Activated CD8-positive, alpha-beta T cell treated with anti-CD3 and anti-CD28 coated beads, Interleukin-2, amount 10 ng/mL, durations not matched to agents 7 days and 5 days (primary cell): ENCODE results near the gene DMD. TPM values are rescaled to one million over a fixed set of nuclear protein-coding genes. Genes with fewer than 3 reads are reported as not detected.

Experiments
- ATAC-seq: fragments of 150-1000 bp; cut with Tn5 transposase; one replicate; pipeline ENCODE4 v1.10.0; 2021; ENCODE audit warnings: moderate library complexity
- CTCF ChIA-PET: fragments of 350-600 bp; sonication (Branson Sonifier 250); formaldehyde crosslinking; loops from one replicate; lab custom pipeline; 2021; ENCODE audit warnings: antibody characterized with exemption; lab: Charles Lee
- POLR2A ChIA-PET: fragments of 350-600 bp; sonication (Branson Sonifier 250); formaldehyde crosslinking; loops from one replicate; lab custom pipeline; 2021; ENCODE audit warnings: antibody characterized with exemption; lab: Charles Lee
- DNase-seq: peaks from one replicate; pipeline ENCODE4 v3.0.0-alpha.2; 2020
- H3K27ac Mint-ChIP-seq: one replicate; pipeline ENCODE4 v1.8.0; 2021; ENCODE audit warnings: mild to moderate bottlenecking, mixed read lengths
- H3K27me3 Mint-ChIP-seq: one replicate; pipeline ENCODE4 v1.8.0; 2021; ENCODE audit warnings: low read depth, mixed read lengths
- H3K36me3 Mint-ChIP-seq: one replicate; pipeline ENCODE4 v1.8.0; 2021; ENCODE audit warnings: low read depth, mixed read lengths
- H3K4me1 Mint-ChIP-seq: one replicate; pipeline ENCODE4 v1.8.0; 2021; ENCODE audit warnings: low read depth, mixed read lengths
- H3K4me3 Mint-ChIP-seq: one replicate; pipeline ENCODE4 v1.8.0; 2021; ENCODE audit warnings: mild to moderate bottlenecking, mixed read lengths
- H3K9me3 Mint-ChIP-seq: one replicate; pipeline ENCODE4 v1.8.0; 2022; ENCODE audit warnings: mixed read lengths; ENCODE audit not compliant: insufficient read depth
- total RNA-seq, 2 experiments: library from RNA; stranded (reverse); gene quantifications; one replicate each; pipeline ENCODE4 v1.2.3, GENCODE V29; 2021

DMD gene
- total RNA-seq, 2 experiments from 2014 or later, result not detected

GRCh38 chrX:31545726-31546125 is 1665.6 kb downstream of the DMD start:
- POLR2A ChIA-PET, result no interaction called here
- H3K27me3 Mint-ChIP-seq, result no peaks in the 10 kb centered on the region
- CTCF ChIA-PET, result no interaction called here
- H3K9me3 Mint-ChIP-seq, result no peaks in the 10 kb centered on the region
- no peak overlapping the region for H3K4me3 Mint-ChIP-seq
- H3K36me3 Mint-ChIP-seq, result no peaks in the 10 kb centered on the region
- no peak for ATAC-seq
- no peak for DNase-seq
- no peaks in the 10 kb centered on the region for H3K4me1 Mint-ChIP-seq
- H3K27ac Mint-ChIP-seq, result no peak overlapping the region

- H3K36me3 Mint-ChIP-seq, result no peaks in the 10 kb centered on the region
- ChIA-PET POLR2A (no interaction called here), CTCF (no interaction called here)
- ATAC-seq (no peak), DNase-seq (no peak)
- H3K4me1 Mint-ChIP-seq, result no peaks in the 10 kb centered on the region
- no peak overlapping the region for H3K4me3 Mint-ChIP-seq
- no peaks in the 10 kb centered on the region for H3K27me3 Mint-ChIP-seq
- no peaks in the 10 kb centered on the region for H3K9me3 Mint-ChIP-seq
- no peak overlapping the region for H3K27ac Mint-ChIP-seq
Measured at GRCh38 chrX:31545191-31545590, 1666.2 kb downstream of the DMD start.

GRCh38 chrX:31543634-31544033 is 1667.7 kb downstream of the DMD start:
- ATAC-seq, result no peak
- CTCF ChIA-PET, result no interaction called here
- Mint-ChIP-seq H3K27ac (no peak overlapping the region), H3K9me3 (no peaks in the 10 kb centered on the region), H3K36me3 (no peaks in the 10 kb centered on the region), H3K4me3 (no peak overlapping the region), H3K27me3 (no peaks in the 10 kb centered on the region), H3K4me1 (no peaks in the 10 kb centered on the region)
- no peak for DNase-seq
- POLR2A ChIA-PET, result no interaction called here

GRCh38 chrX:31542566-31542965 is 1668.8 kb downstream of the DMD start:
- POLR2A ChIA-PET, result no interaction called here
- no peaks in the 10 kb centered on the region for H3K9me3 Mint-ChIP-seq
- H3K36me3 Mint-ChIP-seq, result no peaks in the 10 kb centered on the region
- no peak for ATAC-seq
- H3K4me1 Mint-ChIP-seq, result no peaks in the 10 kb centered on the region
- H3K27me3 Mint-ChIP-seq, result no peaks in the 10 kb centered on the region
- H3K4me3 Mint-ChIP-seq, result no peak overlapping the region
- CTCF ChIA-PET, result no interaction called here
- no peak for DNase-seq
- no peak overlapping the region for H3K27ac Mint-ChIP-seq

GRCh38 chrX:31540313-31540712 is 1671.0 kb downstream of the DMD start:
- Mint-ChIP-seq H3K27me3 (no peaks in the 10 kb centered on the region), H3K27ac (no peak overlapping the region), H3K36me3 (no peaks in the 10 kb centered on the region), H3K4me1 (no peaks in the 10 kb centered on the region), H3K9me3 (no peaks in the 10 kb centered on the region), H3K4me3 (no peak overlapping the region)
- ChIA-PET CTCF (no interaction called here), POLR2A (no interaction called here)
- DNase-seq, result no peak
- no peak for ATAC-seq

GRCh38 chrX:31527455-31528126 is 1683.8 kb downstream of the DMD start:
- Mint-ChIP-seq H3K4me3 (no peak overlapping the region), H3K27ac (no peak overlapping the region), H3K9me3 (no peaks in the 10 kb centered on the region), H3K4me1 (no peaks in the 10 kb centered on the region), H3K36me3 (no peaks in the 10 kb centered on the region), H3K27me3 (no peaks in the 10 kb centered on the region)
- ChIA-PET POLR2A (no interaction called here), CTCF (no interaction called here)
- DNase-seq (no peak), ATAC-seq (no peak)

GRCh38 chrX:31523884-31524536 is 1687.3 kb downstream of the DMD start:
- DNase-seq (no peak), ATAC-seq (no peak)
- CTCF ChIA-PET, result no interaction called here
- no peaks in the 10 kb centered on the region for H3K4me1 Mint-ChIP-seq
- H3K9me3 Mint-ChIP-seq, result no peaks in the 10 kb centered on the region
- no peaks in the 10 kb centered on the region for H3K27me3 Mint-ChIP-seq
- no peak overlapping the region for H3K4me3 Mint-ChIP-seq
- H3K27ac Mint-ChIP-seq, result no peak overlapping the region
- POLR2A ChIA-PET, result no interaction called here
- no peaks in the 10 kb centered on the region for H3K36me3 Mint-ChIP-seq

GRCh38 chrX:31522760-31523159 is 1688.6 kb downstream of the DMD start:
- no peak overlapping the region for H3K27ac Mint-ChIP-seq
- no peak overlapping the region for H3K4me3 Mint-ChIP-seq
- H3K9me3 Mint-ChIP-seq, result no peaks in the 10 kb centered on the region
- no peaks in the 10 kb centered on the region for H3K27me3 Mint-ChIP-seq
- no peaks in the 10 kb centered on the region for H3K36me3 Mint-ChIP-seq
- ChIA-PET POLR2A (no interaction called here), CTCF (no interaction called here)
- ATAC-seq (no peak), DNase-seq (no peak)
- H3K4me1 Mint-ChIP-seq, result no peaks in the 10 kb centered on the region

GRCh38 chrX:31521941-31522340 is 1689.4 kb downstream of the DMD start:
- no peaks in the 10 kb centered on the region for H3K4me1 Mint-ChIP-seq
- no peaks in the 10 kb centered on the region for H3K27me3 Mint-ChIP-seq
- ATAC-seq (no peak), DNase-seq (no peak)
- H3K4me3 Mint-ChIP-seq, result no peak overlapping the region
- CTCF ChIA-PET, result no interaction called here
- H3K36me3 Mint-ChIP-seq, result no peaks in the 10 kb centered on the region
- H3K27ac Mint-ChIP-seq, result no peak overlapping the region
- POLR2A ChIA-PET, result no interaction called here
- no peaks in the 10 kb centered on the region for H3K9me3 Mint-ChIP-seq

GRCh38 chrX:31516527-31516926 is 1694.8 kb downstream of the DMD start:
- Mint-ChIP-seq H3K27ac (no peak overlapping the region), H3K9me3 (no peaks in the 10 kb centered on the region), H3K36me3 (no peaks in the 10 kb centered on the region), H3K27me3 (no peaks in the 10 kb centered on the region), H3K4me1 (no peaks in the 10 kb centered on the region), H3K4me3 (no peak overlapping the region)
- ChIA-PET POLR2A (no interaction called here), CTCF (no interaction called here)
- no peak for DNase-seq
- ATAC-seq, result no peak

GRCh38 chrX:31508338-31508737 is 1703.0 kb downstream of the DMD start:
- Mint-ChIP-seq H3K4me3 (no peak overlapping the region), H3K9me3 (no peaks in the 10 kb centered on the region), H3K4me1 (no peaks in the 10 kb centered on the region), H3K27me3 (no peaks in the 10 kb centered on the region), H3K27ac (no peak overlapping the region), H3K36me3 (no peaks in the 10 kb centered on the region)
- CTCF ChIA-PET, result no interaction called here
- DNase-seq, result no peak
- POLR2A ChIA-PET, result no interaction called here
- no peak for ATAC-seq

- ChIA-PET POLR2A (no interaction called here), CTCF (no interaction called here)
- no peak overlapping the region for H3K4me3 Mint-ChIP-seq
- no peak overlapping the region for H3K27ac Mint-ChIP-seq
- ATAC-seq (no peak), DNase-seq (no peak)
- no peaks in the 10 kb centered on the region for H3K9me3 Mint-ChIP-seq
- H3K36me3 Mint-ChIP-seq, result no peaks in the 10 kb centered on the region
- H3K27me3 Mint-ChIP-seq, result no peaks in the 10 kb centered on the region
- H3K4me1 Mint-ChIP-seq, result no peaks in the 10 kb centered on the region
Measured at GRCh38 chrX:31506928-31507327, 1704.4 kb downstream of the DMD start.

- no peak for DNase-seq
- Mint-ChIP-seq H3K36me3 (no peaks in the 10 kb centered on the region), H3K27me3 (no peaks in the 10 kb centered on the region), H3K9me3 (no peaks in the 10 kb centered on the region), H3K4me3 (no peak overlapping the region), H3K4me1 (no peaks in the 10 kb centered on the region), H3K27ac (no peak overlapping the region)
- ATAC-seq, result no peak
- POLR2A ChIA-PET, result no interaction called here
- CTCF ChIA-PET, result no interaction called here
Measured at GRCh38 chrX:31506360-31506759, 1705.0 kb downstream of the DMD start.
